Measurements from ENCODE around the gene UBXN6. TPM values are rescaled to one million over a fixed set of nuclear protein-coding genes. Genes with fewer than 3 reads are reported as not detected.

Gene UBXN6
- polyA plus RNA-seq, 2 of the 4 experiments (the other 2 are of a cell fraction): 23.0 to 31.6 TPM

DNA sequence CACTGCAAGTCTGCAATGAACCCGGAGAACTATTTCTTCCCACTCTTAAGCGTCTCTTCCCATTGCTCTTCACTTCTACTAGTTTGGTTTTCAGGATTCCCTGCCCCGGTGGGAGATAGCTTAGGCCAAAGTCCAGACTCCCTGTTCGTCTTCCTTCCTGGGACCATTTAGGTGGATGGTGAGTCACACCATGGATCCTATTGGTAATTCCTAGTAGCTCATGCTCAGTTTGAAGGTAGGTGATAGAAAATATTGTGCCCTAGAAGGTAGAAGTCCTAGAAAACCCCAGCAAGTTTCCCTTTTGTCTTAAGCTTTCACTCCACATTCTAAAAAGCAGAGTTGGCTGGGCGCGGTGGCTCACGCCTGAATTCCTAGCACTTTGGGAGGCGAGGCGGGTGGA is 41.3 kb downstream of the UBXN6 start:
- POLR2A ChIA-PET: interaction anchor here (1.8 kb wide), 1 partner anchor 14 kb away, joined by 4 read pairs; the partner anchor contains the start of gene CHAF1A
- CTCF ChIA-PET: interaction anchor here (1.0 to 4.4 kb wide), 3 partner anchors 15 to 212 kb away, joined by 3 to 28 read pairs (median 3); partner anchors contain the start of genes CHAF1A and SH3GL1
- Histone ChIP-seq H3K4me3 (no peak overlapping the region), H3K4me2 (no peak overlapping the region), H3K27ac (no peak overlapping the region), H3K4me1 (peaks cover 9% of the 10 kb centered on the region; the same call in 1 of the 3 replicates), H3K9me3 (no peaks in the 10 kb centered on the region)
- 80% methylated on average over 9 of the region's 9 CpGs for WGBS (ENCODE audit: missing lambda C conversion rate)
- ATAC-seq (no peak), DNase-seq (ENCODE audit: low read depth in 1 of 2, low spot score in 1 of 2) (no peak), FAIRE-seq (no peak)
- TF ChIP-seq RCOR1 (IDR thresholded peaks at IDR 0.05; ENCODE audit: low read depth, low read length): no peak
- no peak for TF ChIP-seq SREBF2 (IDR thresholded peaks at IDR 0.05)
- no peak for TF ChIP-seq CEBPB (IDR thresholded peaks at IDR 0.05)
- TF ChIP-seq CHD4 (IDR thresholded peaks at IDR 0.05; ENCODE audit: borderline replicate concordance): no peak
- no peak for TF ChIP-seq FOSL2 (IDR thresholded peaks at IDR 0.05)
- no peak for TF ChIP-seq FOSL2 (CRISPR knock-in tag; IDR thresholded peaks at IDR 0.05)
- no peak for TF ChIP-seq FOXS1 (CRISPR knock-in tag; IDR thresholded peaks at IDR 0.05)
- TF ChIP-seq CBX2 (IDR thresholded peaks at IDR 0.05; ENCODE audit: borderline replicate concordance, low read depth): no peak
- TF ChIP-seq HOXA7 (CRISPR knock-in tag; IDR thresholded peaks at IDR 0.05): no peak
- TF ChIP-seq RARB (CRISPR knock-in tag; IDR thresholded peaks at IDR 0.05): no peak
- TF ChIP-seq MYC (IDR thresholded peaks at IDR 0.05; ENCODE audit: borderline replicate concordance, low read length): no peak
- TF ChIP-seq RAD21 (conservative IDR thresholded peaks at IDR 0.05 in 1 of 2, IDR thresholded peaks at IDR 0.05 in 1 of 2): no peak
- no peak for TF ChIP-seq ZSCAN20 (CRISPR knock-in tag; IDR thresholded peaks at IDR 0.05)
- TF ChIP-seq, protein P1, sequence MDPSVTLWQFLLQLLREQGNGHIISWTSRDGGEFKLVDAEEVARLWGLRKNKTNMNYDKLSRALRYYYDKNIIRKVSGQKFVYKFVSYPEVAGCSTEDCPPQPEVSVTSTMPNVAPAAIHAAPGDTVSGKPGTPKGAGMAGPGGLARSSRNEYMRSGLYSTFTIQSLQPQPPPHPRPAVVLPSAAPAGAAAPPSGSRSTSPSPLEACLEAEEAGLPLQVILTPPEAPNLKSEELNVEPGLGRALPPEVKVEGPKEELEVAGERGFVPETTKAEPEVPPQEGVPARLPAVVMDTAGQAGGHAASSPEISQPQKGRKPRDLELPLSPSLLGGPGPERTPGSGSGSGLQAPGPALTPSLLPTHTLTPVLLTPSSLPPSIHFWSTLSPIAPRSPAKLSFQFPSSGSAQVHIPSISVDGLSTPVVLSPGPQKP (IDR thresholded peaks at IDR 0.05; ENCODE audit: low read depth, low read length): no peak
- TF ChIP-seq TFCP2L1 (CRISPR knock-in tag; IDR thresholded peaks at IDR 0.05): no peak

DNA sequence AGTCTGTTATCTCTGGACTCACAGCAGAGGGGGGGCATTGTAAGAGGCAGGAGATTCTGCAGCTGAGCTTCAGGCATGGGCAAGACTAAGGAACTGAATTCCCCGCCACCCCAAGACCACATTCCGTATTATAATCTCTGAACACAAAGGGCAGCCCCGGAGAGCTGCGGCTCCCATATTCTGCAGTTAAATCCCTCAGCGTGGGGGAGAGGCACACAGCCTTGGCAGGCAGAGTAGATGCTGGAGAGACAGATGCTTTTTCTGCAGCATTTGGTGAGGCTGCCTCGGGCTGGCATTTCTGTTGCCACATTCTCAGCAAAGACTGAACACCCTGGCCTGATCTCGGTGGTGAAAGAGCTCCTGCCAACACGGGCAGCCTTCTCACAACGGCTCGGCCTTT is 42.2 kb downstream of the UBXN6 start:
- H3K4me2 ChIP-seq: no peak overlapping the region
- CTCF ChIA-PET: interaction anchor here (0.6 to 4.4 kb wide), 4 partner anchors 14 to 962 kb away, joined by 3 to 28 read pairs (median 3); partner anchors contain the start of genes CHAF1A and SH3GL1
- H3K4me3 ChIP-seq: no peak overlapping the region
- no peak overlapping the region for H3K27ac ChIP-seq
- no peak for FAIRE-seq
- POLR2A ChIA-PET: interaction anchor here (1.8 kb wide), 1 partner anchor 13 kb away, joined by 4 read pairs; the partner anchor contains the start of gene CHAF1A
- no peaks in the 10 kb centered on the region for H3K9me3 ChIP-seq
- peaks cover 9% of the 10 kb centered on the region; the same call in 1 of the 3 replicates for H3K4me1 ChIP-seq
- TF ChIP-seq, protein P2, sequence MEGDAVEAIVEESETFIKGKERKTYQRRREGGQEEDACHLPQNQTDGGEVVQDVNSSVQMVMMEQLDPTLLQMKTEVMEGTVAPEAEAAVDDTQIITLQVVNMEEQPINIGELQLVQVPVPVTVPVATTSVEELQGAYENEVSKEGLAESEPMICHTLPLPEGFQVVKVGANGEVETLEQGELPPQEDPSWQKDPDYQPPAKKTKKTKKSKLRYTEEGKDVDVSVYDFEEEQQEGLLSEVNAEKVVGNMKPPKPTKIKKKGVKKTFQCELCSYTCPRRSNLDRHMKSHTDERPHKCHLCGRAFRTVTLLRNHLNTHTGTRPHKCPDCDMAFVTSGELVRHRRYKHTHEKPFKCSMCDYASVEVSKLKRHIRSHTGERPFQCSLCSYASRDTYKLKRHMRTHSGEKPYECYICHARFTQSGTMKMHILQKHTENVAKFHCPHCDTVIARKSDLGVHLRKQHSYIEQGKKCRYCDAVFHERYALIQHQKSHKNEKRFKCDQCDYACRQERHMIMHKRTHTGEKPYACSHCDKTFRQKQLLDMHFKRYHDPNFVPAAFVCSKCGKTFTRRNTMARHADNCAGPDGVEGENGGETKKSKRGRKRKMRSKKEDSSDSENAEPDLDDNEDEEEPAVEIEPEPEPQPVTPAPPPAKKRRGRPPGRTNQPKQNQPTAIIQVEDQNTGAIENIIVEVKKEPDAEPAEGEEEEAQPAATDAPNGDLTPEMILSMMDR (IDR thresholded peaks at IDR 0.05): no peak
- no peak for DNase-seq (ENCODE audit: low read depth in 1 of 2, low spot score in 1 of 2)
- no peak; a peak in 1 of 6 replicates for ATAC-seq
- 89% methylated on average over 8 of the region's 10 CpGs for WGBS (ENCODE audit: missing lambda C conversion rate)

DNA sequence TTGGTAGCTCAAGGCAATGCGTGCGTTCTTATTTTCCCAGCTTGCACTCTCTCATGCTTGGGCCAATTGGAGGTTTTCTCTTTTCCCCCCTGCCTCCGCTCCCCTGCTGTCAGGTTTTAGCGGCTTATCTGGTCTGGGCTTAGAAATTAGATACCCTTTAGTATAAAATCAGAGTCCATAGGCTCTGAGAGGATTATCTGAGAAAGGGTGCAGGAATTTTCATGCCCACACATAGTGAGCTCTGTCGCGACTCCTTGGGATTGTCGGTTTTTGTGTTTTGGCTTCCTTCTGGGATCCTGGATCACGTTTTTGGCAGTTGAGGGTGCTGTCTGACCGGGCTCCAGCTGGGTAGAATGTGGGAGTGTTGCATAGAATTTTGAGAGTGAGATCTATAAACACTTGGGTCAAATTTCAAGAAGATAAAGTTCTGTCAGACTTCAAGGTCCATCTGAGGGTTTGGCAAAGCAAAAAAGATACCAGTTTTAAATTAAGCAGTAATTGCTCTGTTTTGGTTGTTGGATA is 42.7 kb downstream of the UBXN6 start:
- POLR2A ChIA-PET: no interaction called here

More for the DNA sequence above, 42.7 kb downstream of the UBXN6 start:
- no peak for TF ChIP-seq FOSL2 (IDR thresholded peaks at IDR 0.05)
- TF ChIP-seq FOSL2 (CRISPR knock-in tag; IDR thresholded peaks at IDR 0.05): no peak
- TF ChIP-seq, protein P3, sequence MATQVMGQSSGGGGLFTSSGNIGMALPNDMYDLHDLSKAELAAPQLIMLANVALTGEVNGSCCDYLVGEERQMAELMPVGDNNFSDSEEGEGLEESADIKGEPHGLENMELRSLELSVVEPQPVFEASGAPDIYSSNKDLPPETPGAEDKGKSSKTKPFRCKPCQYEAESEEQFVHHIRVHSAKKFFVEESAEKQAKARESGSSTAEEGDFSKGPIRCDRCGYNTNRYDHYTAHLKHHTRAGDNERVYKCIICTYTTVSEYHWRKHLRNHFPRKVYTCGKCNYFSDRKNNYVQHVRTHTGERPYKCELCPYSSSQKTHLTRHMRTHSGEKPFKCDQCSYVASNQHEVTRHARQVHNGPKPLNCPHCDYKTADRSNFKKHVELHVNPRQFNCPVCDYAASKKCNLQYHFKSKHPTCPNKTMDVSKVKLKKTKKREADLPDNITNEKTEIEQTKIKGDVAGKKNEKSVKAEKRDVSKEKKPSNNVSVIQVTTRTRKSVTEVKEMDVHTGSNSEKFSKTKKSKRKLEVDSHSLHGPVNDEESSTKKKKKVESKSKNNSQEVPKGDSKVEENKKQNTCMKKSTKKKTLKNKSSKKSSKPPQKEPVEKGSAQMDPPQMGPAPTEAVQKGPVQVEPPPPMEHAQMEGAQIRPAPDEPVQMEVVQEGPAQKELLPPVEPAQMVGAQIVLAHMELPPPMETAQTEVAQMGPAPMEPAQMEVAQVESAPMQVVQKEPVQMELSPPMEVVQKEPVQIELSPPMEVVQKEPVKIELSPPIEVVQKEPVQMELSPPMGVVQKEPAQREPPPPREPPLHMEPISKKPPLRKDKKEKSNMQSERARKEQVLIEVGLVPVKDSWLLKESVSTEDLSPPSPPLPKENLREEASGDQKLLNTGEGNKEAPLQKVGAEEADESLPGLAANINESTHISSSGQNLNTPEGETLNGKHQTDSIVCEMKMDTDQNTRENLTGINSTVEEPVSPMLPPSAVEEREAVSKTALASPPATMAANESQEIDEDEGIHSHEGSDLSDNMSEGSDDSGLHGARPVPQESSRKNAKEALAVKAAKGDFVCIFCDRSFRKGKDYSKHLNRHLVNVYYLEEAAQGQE (IDR thresholded peaks at IDR 0.05): no peak
- no peak for TF ChIP-seq HDAC2 (IDR thresholded peaks at IDR 0.05)
- no peak for TF ChIP-seq HOXA7 (CRISPR knock-in tag; IDR thresholded peaks at IDR 0.05)
- no peak for TF ChIP-seq MYC (IDR thresholded peaks at IDR 0.05; ENCODE audit: borderline replicate concordance, low read length)
- TF ChIP-seq, protein P4, sequence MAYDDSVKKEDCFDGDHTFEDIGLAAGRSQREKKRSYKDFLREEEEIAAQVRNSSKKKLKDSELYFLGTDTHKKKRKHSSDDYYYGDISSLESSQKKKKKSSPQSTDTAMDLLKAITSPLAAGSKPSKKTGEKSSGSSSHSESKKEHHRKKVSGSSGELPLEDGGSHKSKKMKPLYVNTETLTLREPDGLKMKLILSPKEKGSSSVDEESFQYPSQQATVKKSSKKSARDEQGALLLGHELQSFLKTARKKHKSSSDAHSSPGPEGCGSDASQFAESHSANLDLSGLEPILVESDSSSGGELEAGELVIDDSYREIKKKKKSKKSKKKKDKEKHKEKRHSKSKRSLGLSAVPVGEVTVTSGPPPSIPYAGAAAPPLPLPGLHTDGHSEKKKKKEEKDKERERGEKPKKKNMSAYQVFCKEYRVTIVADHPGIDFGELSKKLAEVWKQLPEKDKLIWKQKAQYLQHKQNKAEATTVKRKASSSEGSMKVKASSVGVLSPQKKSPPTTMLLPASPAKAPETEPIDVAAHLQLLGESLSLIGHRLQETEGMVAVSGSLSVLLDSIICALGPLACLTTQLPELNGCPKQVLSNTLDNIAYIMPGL (CRISPR knock-in tag; IDR thresholded peaks at IDR 0.05; ENCODE audit: borderline replicate concordance): no peak
- TF ChIP-seq CHD2 (IDR thresholded peaks at IDR 0.05; ENCODE audit: low read length, partially characterized antibody): no peak
- no peak for TF ChIP-seq RFX5 (IDR thresholded peaks at IDR 0.05)
- DNase-seq (ENCODE audit: low read depth in 1 of 2, low spot score in 1 of 2) (no peak), ATAC-seq (no peak), FAIRE-seq (no peak)
- WGBS (ENCODE audit: missing lambda C conversion rate): 90% methylated on average over 9 of the region's 9 CpGs
- Histone ChIP-seq H3K27ac (no peak overlapping the region), H3K9me3 (no peaks in the 10 kb centered on the region), H3K4me3 (no peak overlapping the region), H3K4me2 (no peak overlapping the region), H3K4me1 (peaks cover 9% of the 10 kb centered on the region; the same call in 1 of the 3 replicates)
- CTCF ChIA-PET: interaction anchor here (4.4 kb wide), 1 partner anchor 14 kb away, joined by 28 read pairs; the partner anchor contains the start of genes CHAF1A and SH3GL1
